Stimulated activated CD4-positive, alpha-beta T cell treated with anti-CD3 and anti-CD28 coated beads, TNF-alpha, amount 100 ng/mL, for 1 hour (primary cell): ENCODE results near the gene RPS5.
"Not testable (repeated sequence)": the region's sequence is repeated elsewhere in the genome, so short reads cannot be mapped to it uniquely, and the experiment has no call there.

ENCODE experiments used
- DNase-seq, 3 donors: peaks; one replicate each; pipeline ENCODE4 v3.0.0-alpha.2; 2020; ENCODE audit warnings: low read depth in 3 of 3, low spot score in 1 of 3

The RPS5 gene

DNA sequence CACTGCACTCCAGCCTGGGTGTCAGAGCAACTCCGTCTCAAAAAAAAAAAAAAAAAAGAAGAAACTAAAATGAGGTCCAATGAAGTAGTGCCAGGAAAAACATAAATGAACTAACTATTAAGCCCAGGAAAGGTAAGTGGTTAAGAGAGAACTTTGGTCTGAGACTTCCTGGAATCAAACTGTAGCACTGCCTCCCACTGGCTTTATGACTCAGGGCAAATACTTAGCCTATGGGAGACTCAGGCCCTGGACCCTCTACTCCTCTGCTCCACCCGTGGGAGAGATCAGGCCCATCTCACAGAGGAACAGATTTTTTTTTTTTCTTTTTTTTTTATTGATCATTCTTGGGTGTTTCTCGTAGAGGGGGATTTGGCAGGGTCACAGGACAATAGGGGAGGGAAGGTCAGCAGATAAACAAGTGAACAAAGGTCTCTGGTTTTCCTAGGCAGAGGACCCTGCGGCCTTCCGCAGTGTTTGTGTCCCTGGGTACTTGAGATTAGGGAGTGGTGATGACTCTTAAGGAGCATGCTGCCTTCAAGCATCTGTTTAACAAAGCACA, 16.9 kb downstream of the RPS5 start:
- not testable (repeated sequence) for DNase-seq

- no peak for DNase-seq
Measured at GRCh38 chr19:58406818-58407657, 20.0 kb downstream of the RPS5 start.

DNA sequence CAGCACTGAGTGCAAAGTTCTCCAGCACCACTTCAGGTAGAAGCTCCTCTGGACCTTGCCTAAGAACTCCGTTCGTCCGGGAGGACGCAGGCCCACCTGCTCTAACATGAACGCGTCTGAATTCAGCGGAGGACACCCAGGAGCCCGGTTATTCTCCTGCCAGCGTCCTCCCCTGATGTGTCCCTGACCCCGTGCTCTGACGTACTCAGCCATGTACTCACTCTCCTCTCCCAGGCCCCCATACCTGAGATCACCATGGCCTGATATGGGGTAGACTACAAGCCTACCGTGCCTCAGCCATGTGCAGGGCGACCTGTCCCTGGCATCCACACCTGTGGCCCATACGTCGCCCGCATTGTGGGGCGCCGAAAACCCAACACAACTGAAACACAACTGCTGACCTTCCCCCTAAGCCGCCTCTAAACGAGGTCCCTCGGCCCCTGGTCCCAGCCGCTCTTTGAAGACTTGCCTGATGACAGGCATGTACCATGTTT, 20.6 kb downstream of the RPS5 start:
- no peak for DNase-seq

- DNase-seq, result peak; percentile 78 to 89 (median 85)
Measured at GRCh38 chr19:58408152-58409009, 21.3 kb downstream of the RPS5 start, which contains the start of gene ZNF584. TSS of gene ZNF584 (plus strand) at chr19:58408649. CDS start at chr19:58409148, 499 bp downstream.

DNA sequence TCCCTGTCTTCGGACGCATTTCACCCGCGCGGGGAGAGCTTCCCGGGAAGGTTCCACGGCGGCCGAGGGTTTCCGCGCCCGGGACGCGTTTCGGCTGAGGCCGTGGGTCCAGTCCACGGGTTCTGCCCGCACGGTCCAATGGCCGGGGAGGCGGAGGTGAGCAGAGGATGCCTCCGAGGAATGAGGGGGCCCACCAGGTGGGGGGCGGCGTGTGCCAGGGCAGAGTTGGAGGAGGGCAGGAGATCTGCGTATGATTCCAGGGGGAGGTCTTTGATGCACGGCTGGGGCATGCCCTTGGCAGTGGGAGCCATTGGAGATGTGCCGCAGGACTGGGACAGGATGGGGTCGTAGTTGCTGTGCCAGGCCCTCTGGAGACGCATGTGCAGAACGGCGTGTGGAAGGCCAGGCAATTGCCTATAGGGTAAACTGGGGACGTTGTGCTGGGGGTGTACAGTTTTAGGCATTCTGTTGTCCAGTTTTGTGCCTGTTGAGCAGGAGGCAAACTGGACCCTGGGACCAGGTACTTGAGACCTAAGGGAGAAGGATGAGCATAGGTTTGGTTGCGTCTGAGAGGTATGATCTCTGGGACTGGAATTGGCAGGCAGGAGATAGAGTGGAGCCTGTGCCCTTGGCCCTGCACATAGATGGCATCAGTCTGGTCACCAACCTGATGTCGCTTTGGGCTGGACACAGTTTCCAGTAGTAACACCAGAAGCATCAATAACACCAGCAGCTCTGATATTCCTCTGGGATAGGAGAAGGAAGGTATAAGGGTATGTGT, 22.1 kb downstream of the RPS5 start:
- no peak for DNase-seq

DNA sequence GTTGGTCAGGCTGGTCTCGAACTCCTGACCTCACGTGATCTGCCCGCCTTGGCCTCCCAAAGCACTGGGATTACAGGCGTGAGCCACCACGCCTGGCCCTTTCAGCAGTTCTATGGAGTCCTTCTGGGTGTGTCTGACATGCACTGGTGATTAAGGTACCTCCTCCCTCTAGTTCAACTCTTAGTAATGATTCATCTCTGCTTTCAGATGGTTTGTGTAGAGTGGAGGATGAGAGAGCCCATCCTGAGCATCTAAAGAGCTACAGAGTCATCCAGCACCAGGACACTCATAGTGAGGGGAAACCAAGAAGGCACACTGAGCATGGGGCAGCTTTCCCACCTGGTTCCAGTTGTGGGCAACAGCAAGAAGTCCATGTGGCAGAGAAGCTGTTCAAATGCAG, 29.5 kb downstream of the RPS5 start:
- no peak for DNase-seq

GRCh38 chr19:58417071-58417470, 30.0 kb downstream of the RPS5 start:
- no peak for DNase-seq

DNA sequence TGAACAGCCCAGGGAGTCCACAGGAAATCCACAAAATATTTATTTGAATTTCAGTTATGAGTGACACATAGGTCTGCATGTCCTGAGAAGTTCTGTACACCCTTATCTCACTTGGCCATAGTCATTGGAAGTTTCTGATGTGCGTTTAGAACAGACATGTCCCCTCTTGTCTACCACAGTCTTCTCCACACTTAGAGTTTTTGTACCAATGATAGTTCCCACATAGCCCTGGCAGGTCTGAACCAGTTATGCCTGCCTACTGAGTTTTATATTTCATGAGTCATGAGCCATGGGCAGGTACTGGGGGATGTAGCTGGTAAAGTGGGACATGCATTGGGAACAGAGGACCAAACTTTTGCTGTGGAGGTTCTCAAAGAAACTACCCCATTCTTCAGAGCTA, 41.5 kb downstream of the RPS5 start:
- no peak for DNase-seq

- DNase-seq, result no peak
Measured at GRCh38 chr19:58429745-58430144, 42.7 kb downstream of the RPS5 start.

DNA sequence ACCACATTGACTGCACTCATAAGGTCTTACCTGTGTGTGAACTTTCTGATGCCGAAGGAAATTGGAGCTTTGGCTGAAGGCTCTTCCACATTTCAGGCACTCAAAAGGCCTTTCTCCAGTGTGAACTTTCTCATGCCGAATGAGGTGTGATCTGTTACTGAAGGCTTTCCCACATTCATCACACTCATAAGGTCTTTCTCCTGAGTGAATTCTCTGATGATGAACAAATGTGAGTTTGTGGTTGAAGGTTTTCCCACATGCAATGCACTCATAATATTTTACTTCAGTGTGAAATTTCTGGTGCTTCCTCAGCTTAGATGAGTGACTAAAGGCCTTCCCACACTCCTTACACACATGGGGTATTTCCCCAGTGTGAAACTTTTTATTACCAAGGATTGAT, 47.1 kb downstream of the RPS5 start:
- DNase-seq, result no peak

GRCh38 chr19:58439576-58440554, 52.8 kb downstream of the RPS5 start, which contains the start of gene ZNF132:
TSS of gene ZNF132 (minus strand) at chr19:58440153. CDS start at chr19:58439821, 332 bp downstream.
- peak; percentile 81 to 90 (median 86) for DNase-seq

- DNase-seq, result no peak
Measured at GRCh38 chr19:58440556-58440955, 53.5 kb downstream of the RPS5 start.

DNA sequence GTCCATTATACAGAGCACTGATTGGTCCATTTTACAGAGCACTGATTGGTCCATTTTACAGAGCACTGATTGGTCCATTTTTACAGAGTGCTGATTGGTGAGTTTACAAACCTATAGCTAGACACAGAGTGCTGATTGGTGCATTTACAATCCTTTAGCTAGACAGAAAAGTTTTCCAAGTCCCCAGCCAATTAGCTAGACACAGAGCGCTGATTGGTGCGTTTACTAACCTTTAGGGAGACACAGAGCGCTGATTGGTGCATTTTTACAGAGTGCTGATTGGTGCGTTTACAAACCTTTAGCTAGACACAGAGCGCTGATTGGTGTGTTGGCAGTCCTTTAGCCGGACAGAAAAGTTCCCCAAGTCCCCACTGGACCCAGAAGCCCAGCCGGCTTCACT, 55.9 kb downstream of the RPS5 start:
- not testable (repeated sequence) for DNase-seq
